Lung (tissue), 12 donors: Measurements from ENCODE around the gene TMEM54. TPM values are rescaled to one million over a fixed set of nuclear protein-coding genes. Genes with fewer than 3 reads are reported as not detected.

ENCODE experiments used
- ATAC-seq: fragments of 200-7000 bp; cut with Tn5 transposase; one replicate; pipeline ENCODE4 v1.9.1; 2020; ENCODE audit warnings: moderate number of reproducible peaks; ENCODE audit not compliant: insufficient read depth, low FRiP score
- DNase-seq, 3 donors: peaks; one replicate each; pipeline ENCODE4 v3.0.0-alpha.2; 2013 to 2017
- H3K27ac ChIP-seq, 2 donors: one replicate each; pipeline ENCODE4 v1.5.1; 2013; ENCODE audit warnings: mild to moderate bottlenecking in 2 of 2, moderate library complexity in 2 of 2, control low read depth in 1 of 2, inconsistent platforms in 1 of 2, low read depth in 1 of 2, low read length in 1 of 2
- H3K27me3 ChIP-seq, 3 donors: one replicate each; pipeline ENCODE4 v1.5.1; 2013; ENCODE audit warnings: low read length in 2 of 3; ENCODE audit not compliant: control insufficient read depth in 3 of 3, insufficient read depth in 3 of 3
- H3K36me3 ChIP-seq, 4 donors: one replicate each; pipeline ENCODE4 v1.5.1; 2013; ENCODE audit warnings: low read length in 4 of 4, mild to moderate bottlenecking in 1 of 4, moderate library complexity in 1 of 4; ENCODE audit not compliant: control insufficient read depth in 4 of 4, insufficient read depth in 4 of 4
- H3K4me1 ChIP-seq, 5 donors: one replicate each; pipeline ENCODE4 v1.5.1; 2013; ENCODE audit warnings: low read length in 5 of 5, mild to moderate bottlenecking in 2 of 5, moderate library complexity in 1 of 5; ENCODE audit not compliant: control insufficient read depth in 5 of 5, insufficient read depth in 5 of 5
- H3K4me3 ChIP-seq: one replicate; pipeline ENCODE4 v1.5.1; 2013; ENCODE audit warnings: mild to moderate bottlenecking, control low read depth, moderate library complexity
- H3K9ac ChIP-seq, 2 donors: one replicate each; pipeline ENCODE4 v1.5.1; 2013; ENCODE audit warnings: low read length in 2 of 2, control low read depth in 1 of 2; ENCODE audit not compliant: insufficient read depth in 1 of 2
- H3K9me3 ChIP-seq, 4 donors: one replicate each; pipeline ENCODE4 v1.5.1; 2013; ENCODE audit warnings: low read length in 3 of 4, mild to moderate bottlenecking in 1 of 4, moderate library complexity in 1 of 4; ENCODE audit not compliant: control insufficient read depth in 4 of 4, insufficient read depth in 3 of 4
- WGBS, 2 donors: extraction: QIAGEN DNeasy Blood & Tissue Kit; methylation state at CpG; one replicate each; pipeline ENCODE4 v1.1.7; 2013; 5-methylcytosine and 5-hydroxymethylcytosine counted together
- polyA plus RNA-seq, 2 donors: library from polyadenylated mRNA; stranded (reverse); fragments of 200-250 nt; gene quantifications; one replicate each; pipeline ENCODE4 v1.2.1, GENCODE V29; 2013
- total RNA-seq, 2 donors: library from RNA; depleted of rRNA in 1 of 2; stranded (reverse); fragments of >200 nt in 1 of 2; gene quantifications; one replicate each; pipeline ENCODE4 v1.2.1, GENCODE V29; 2014 to 2021
- TF ChIP-seq, protein P1 (sequence below): IDR thresholded peaks from 2 replicates; pipeline ENCODE4 v1.5.1; 2012; ENCODE audit warnings: mild to moderate bottlenecking; ENCODE audit errors: control extremely low read depth, extremely low read depth
- donor health status: control.
- donor health status: control.
- donor health status: Bipolar disorder and iron deficiency.
- donor health status: healthy.
- donor health status: DM: yes; HTN: yes; CAD: no.

Gene TMEM54
- total and polyA plus RNA-seq, 4 donors: 22.4 to 56.6 (median 43.1) TPM

DNA sequence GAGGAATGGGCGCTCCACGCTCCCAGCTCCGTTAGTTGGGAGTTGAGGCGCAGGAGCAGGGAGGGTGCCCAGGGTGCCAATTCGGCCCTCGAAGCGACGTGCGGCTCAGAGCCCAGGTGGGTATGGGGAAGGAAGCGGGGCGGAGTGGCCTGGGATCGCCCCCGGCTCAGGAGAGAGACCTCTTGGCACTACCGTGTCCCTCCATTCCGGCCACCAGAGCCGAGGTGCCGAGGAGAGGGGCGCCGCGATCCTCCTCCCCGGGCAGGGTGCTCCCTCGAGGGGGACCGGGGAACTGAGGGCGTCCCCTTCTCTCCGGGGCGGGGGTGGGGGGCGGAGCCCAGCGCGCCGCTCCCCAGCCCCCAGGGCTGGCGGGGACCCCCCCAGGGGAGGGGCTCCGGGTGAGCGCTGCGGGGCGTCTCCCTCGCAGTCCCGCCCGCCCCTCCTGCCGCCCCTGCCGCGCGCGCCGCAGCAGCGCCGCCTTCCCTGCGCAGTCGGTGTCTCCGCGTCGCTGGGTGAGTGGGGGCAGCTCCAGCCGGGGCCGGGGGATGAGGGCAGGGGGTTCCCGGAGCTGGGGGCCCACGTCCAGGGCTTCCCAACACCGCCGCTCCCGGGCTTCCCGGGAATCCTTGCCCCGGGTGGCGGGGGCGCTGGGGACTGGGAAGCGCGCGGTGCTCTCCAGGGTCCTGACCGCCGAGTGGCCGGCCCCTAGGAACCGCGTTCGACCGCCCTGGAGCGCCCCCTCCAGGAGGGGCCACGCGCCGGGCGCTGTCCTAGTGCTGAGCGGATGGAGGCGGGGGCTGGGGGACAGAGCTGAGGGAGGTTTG lies 15.0 kb downstream of the TMEM54 start, which contains the start of gene HPCA:
HPCA (plus strand) TSS at position 488 of the 824 bp plus-strand sequence. CDS start 2,408 bp downstream, outside the sequence.
- 4% methylated on average over 40 to 79 of the region's 79 CpGs for WGBS, 2 donors
- peaks cover 3 to 37% (median 16%) of the 10 kb centered on the region in 3 donors for H3K27me3 ChIP-seq
- no peak within 1 kb of the TSS for H3K27ac ChIP-seq

DNA sequence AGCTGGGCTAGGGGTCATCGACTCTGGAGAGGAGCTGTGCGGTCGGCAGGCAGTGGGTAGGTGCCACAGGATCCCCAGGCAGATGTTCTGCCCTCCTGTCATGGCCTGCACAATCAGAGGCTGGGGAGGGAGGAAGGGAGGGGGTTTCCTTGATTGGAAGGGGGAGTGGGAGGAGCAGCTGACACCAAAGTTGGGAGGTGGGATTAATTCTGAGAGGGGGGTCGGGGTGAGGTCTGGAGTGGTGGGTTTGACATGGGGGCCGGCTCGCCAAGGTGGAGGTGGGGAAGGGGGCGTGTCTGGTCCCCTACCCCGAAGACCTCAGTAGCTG lies 15.5 kb downstream of the TMEM54 start:
- Histone ChIP-seq H3K36me3 (no peaks in the 10 kb centered on the region), H3K27ac (no peak overlapping the region), H3K27me3 (peaks cover 3 to 37% (median 15%) of the 10 kb centered on the region in 3 donors), H3K9ac (no peak overlapping the region), H3K4me3 (no peak overlapping the region), H3K4me1 (peaks cover 0 to 10% (median 0%) of the 10 kb centered on the region in 5 donors), H3K9me3 (peaks cover 0 to 2% (median 0%) of the 10 kb centered on the region in 4 donors)
- DNase-seq (no peak), ATAC-seq (no peak)
- TF ChIP-seq, protein P1, sequence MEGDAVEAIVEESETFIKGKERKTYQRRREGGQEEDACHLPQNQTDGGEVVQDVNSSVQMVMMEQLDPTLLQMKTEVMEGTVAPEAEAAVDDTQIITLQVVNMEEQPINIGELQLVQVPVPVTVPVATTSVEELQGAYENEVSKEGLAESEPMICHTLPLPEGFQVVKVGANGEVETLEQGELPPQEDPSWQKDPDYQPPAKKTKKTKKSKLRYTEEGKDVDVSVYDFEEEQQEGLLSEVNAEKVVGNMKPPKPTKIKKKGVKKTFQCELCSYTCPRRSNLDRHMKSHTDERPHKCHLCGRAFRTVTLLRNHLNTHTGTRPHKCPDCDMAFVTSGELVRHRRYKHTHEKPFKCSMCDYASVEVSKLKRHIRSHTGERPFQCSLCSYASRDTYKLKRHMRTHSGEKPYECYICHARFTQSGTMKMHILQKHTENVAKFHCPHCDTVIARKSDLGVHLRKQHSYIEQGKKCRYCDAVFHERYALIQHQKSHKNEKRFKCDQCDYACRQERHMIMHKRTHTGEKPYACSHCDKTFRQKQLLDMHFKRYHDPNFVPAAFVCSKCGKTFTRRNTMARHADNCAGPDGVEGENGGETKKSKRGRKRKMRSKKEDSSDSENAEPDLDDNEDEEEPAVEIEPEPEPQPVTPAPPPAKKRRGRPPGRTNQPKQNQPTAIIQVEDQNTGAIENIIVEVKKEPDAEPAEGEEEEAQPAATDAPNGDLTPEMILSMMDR: no peak
- WGBS, 2 donors: 13 to 16% methylated on average over 8 of the region's 8 CpGs

More for the DNA sequence above, 15.0 kb downstream of the TMEM54 start, which contains the start of gene HPCA:
- Histone ChIP-seq H3K4me3 (no peak within 1 kb of the TSS), H3K9me3 (peaks cover 0 to 2% (median 0%) of the 10 kb centered on the region in 4 donors), H3K9ac (no peak within 1 kb of the TSS), H3K36me3 (no peaks in the 10 kb centered on the region), H3K4me1 (peaks cover 0 to 10% (median 0%) of the 10 kb centered on the region in 5 donors)
- DNase-seq: peak; percentile 62 to 80 (median 74)
- peak; percentile 73 for ATAC-seq
- TF ChIP-seq, protein P1: no peak

DNA sequence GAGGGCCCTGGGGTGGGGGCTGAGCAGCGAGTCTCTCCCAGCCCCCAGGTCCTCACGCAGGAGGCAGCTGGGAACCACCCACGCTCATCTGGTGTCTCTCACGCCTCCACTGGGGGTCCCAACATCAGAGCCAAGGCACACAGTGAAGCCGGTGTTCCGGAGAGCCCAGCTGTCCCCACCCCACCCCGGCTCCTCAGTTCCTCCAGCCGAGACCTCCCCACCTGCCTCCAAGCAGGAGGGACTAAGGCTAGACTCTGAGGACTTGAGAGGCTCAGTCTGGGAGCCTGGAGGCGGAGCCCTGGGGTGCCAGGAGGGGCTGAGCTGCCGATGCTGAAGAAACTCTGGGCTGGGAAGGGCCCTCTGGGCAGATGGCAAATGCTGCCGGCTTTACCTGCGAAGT lies 16.5 kb downstream of the TMEM54 start:
- TF ChIP-seq, protein P1: no peak
- WGBS, 2 donors: 42 to 44% methylated on average over 12 of the region's 12 CpGs
- no peak overlapping the region for H3K27ac ChIP-seq
- ATAC-seq (no peak), DNase-seq (no peak)
- H3K4me3 ChIP-seq: no peak overlapping the region
- peaks cover 3 to 33% (median 15%) of the 10 kb centered on the region in 3 donors for H3K27me3 ChIP-seq
- H3K9me3 ChIP-seq: peaks cover 0 to 2% (median 0%) of the 10 kb centered on the region in 4 donors
- no peak overlapping the region for H3K9ac ChIP-seq
- H3K36me3 ChIP-seq: no peaks in the 10 kb centered on the region
- peaks cover 0 to 10% (median 0%) of the 10 kb centered on the region in 5 donors for H3K4me1 ChIP-seq
